GM21360 (cell line): ENCODE results near the gene GRIK1.

Experiments
- ATAC-seq: cut with Tn5 transposase; IDR thresholded peaks from one replicate; pipeline ENCODE4 v1.9.1; 2021; ENCODE audit warnings: mild to moderate bottlenecking, moderate library complexity; ENCODE audit not compliant: unreplicated experiment

Gene GRIK1

DNA sequence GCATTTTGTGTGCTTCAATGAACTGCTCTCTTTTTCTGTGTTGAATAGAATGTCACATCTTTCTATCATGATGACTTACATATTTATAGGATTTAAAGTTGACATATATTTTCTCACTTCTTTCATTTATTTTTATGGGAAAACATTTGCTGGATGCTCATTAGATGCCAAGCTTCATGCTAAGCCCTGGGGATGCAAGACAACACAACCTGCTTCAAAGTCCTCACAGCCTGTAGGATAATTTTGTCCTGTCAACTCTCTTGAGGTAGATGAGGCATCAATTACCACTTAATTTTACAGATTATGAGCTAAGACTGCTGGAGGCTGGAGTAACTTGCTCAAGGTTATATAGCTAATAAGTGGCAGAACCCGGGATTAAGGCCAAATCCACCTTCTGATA is 264.3 kb downstream of the GRIK1 start:
- ATAC-seq = no peak

DNA sequence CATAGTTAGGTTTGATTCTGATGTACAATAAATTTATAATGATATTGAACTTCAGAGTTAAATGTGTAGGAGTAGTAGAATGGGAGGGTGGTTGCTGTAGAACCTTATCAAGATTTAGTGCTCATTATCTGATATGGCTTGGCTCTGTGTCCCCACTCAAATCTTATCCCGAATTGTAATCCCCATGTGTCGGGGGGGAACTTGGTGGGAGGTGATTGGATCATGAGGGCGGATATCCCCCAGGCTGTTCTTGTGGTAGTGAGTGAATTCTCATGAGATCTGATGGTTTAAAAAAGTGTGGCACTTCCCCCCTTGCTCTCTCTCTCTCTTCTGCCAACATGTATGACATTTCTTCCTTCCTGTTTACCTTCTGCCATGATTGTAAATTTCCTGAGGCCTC is 265.5 kb downstream of the GRIK1 start:
- ATAC-seq = no peak

DNA sequence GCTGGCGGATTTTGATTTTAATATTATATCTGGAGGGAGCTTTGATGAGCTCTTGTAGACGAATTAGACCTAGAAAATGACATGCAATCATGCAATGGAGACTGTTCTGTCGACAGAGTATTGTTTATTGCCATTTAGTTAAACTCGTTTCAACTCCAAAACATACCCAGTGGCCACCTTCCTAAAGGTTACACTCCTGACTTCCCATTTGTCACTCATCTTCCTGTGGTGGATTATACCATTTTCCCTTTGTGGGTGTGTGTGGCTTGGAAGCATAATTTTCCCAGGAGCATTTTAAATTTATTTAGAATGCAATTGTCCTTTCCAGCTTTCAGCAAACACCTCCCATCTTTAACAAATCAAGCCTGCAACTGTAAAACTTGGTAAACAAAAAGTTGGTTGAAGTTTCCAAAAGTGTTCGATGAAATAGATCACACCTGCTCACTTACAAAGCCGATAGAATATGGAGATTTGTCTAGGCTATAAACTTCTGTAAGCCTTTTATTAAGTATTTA is 266.6 kb downstream of the GRIK1 start:
- no peak for ATAC-seq

DNA sequence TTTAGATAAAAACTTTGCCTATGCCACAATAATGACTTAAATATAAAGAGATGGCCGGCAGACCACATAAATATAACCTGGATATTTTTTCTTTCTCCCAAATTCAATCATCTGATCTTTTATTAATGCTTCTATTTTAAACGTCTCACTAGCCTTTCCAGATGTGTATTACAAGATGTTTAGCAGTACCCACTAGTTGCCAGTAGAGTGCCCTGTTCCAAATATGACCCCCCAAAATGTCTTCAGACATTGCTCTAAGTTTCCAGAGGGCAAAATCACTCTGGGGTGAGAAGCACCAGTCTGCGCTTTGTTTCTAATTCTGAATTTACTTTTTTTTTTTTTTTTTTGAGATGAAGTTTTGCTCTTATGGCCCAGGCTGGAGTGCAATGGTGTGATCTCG is 268.1 kb downstream of the GRIK1 start:
- no peak for ATAC-seq

DNA sequence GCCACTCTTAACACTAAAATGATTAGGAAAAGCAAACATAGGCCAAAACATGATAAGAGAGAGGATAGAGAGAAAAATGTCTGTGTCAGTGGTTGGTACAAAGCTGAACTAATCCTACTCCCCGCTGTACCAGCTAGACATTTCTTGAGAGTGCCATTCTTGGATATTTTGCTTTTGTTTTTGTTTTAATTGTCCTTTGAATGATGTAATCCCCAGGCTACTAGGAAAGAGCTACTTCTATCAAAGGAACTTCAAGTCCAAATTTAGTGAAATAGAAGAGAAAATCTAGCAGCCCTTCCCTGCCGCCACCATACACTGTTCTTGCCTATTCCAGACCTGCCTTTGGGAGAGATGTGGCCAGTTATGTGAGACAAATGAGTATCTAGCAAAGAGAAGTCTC is 269.6 kb downstream of the GRIK1 start:
- ATAC-seq = no peak

DNA sequence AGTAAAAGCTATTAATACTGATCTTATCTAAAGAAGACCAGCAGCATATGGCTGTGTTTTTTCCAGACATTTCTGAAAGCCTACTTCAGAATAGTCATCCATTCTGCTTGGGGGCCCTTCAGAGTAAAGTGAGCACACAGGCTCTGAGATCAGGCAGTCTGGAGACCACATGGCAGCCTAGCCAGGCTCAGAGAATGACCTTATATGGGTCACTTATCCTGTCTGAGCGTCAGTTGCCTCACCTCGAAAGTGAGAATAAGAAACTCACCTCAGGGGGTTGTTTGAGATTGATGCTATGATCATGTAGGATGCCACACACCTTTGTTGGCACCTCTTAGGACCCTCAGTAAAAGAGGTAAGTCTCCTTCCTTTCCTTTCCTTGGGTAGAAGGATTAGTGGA is 270.4 kb downstream of the GRIK1 start:
- peak; percentile 64 for ATAC-seq

DNA sequence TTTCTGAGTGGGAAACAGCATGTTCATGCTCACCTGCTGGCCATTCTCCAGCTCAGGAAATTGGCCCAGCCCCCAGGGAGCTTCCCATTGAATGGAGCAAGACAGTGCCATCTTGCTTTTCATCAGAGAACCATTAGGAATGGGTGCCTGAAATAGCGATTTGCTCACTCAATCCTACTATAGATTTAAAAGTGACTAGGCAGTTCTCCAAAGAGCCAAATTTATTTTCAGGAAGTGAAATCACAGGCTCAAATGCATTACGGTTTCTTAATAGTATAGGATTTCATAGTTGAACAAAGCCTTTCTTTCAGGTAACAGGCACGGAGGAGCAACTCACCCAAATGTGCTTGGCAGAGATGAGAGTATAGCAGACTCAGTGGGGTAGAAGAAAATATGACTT is 272.1 kb downstream of the GRIK1 start:
- no peak for ATAC-seq

DNA sequence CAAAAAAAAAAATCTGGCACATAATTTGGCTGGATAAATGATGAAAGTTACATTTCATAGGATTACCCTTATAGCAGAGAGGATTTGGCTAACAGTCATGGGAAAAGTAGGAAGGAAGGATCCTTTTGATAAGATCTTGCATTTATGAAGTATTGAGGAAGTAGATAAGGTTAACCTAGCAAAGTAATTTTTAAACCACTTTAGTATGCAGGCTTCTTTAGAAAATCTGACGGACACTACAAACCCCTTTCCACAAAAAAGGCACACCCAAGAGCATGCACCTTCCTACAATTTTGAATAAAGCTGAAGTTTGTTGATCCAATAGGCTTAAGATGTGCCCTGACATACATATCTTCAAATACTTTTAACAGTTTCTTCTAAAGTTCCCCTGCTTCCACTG is 275.2 kb downstream of the GRIK1 start:
- no peak for ATAC-seq

DNA sequence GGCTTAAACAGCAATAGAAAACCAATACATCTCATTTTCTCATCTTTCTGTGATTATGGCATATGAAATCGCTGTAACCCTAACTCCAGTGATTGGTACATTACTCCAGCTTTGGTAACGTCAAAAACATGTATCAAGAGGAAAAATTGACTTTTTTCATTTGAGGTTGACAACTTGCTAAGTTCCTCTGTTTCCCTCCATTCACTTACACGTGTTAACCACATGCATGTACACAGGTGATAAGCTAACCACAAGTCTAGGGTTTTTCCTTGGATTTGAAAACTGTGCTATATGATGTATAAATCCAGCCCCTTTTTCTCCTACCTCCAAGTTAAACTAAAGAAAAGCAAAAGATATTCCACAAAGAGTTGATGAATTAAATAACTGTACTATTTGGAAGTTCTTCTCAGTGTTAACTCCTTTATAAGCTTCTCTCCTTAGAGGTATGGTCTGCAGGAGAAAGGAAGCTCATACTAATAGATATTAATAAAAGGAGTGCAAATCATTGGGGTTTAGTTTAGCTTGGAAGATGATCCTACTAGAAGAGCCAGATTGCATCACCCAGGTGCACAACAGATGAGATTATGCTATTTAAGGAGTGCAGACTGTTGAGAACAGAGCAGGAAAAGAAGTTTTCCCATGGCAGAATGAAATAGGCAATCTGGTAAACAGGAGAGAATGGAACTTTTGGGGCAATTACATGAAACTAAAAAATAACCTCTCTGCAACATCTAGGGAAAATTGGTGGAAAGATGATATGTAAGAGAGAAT is 277.9 kb downstream of the GRIK1 start:
- no peak for ATAC-seq

DNA sequence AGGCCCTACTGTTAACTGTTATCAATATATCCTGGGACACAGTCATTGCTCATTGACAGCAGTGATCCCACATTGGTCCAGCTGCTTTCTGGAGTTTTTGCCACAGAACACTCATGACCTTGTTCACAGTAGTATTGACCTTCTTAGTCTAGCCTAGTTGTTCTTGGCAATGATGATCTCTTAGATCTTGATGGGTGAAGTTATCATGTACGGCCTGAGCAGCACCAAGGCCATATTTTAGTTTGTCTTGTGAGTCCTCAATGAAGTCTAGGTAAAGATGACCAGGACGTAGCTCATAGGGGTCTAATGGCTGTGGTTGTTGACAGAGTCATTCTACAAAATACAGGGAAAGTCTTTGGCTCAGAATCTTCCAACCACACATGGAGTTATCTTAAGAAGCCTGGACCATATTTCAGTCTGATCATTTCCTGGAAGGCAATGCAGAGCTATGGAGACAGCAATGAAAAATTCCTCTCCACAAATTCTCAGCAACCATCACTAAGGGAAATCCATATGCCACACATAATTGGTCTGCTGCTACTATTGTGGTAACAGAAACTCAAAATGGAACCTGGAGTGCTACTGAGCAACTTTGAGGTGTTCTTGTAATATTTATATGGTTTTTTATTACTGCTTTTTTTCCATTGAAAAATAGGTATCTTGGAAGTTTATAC is 279.6 kb downstream of the GRIK1 start:
- no peak for ATAC-seq

DNA sequence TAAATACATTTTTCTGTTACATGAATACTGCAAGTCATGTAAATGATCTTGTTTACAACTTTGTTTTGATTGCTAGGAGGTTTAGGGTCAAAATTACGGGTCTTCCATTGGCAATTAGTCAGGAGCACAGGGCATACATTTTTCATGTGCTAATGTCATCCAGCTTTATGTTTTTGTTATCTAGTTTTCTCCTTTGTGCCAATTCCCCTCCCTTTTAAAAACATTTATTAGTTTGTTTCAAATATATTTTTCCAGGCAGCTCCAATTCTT is 280.9 kb downstream of the GRIK1 start:
- ATAC-seq = no peak

DNA sequence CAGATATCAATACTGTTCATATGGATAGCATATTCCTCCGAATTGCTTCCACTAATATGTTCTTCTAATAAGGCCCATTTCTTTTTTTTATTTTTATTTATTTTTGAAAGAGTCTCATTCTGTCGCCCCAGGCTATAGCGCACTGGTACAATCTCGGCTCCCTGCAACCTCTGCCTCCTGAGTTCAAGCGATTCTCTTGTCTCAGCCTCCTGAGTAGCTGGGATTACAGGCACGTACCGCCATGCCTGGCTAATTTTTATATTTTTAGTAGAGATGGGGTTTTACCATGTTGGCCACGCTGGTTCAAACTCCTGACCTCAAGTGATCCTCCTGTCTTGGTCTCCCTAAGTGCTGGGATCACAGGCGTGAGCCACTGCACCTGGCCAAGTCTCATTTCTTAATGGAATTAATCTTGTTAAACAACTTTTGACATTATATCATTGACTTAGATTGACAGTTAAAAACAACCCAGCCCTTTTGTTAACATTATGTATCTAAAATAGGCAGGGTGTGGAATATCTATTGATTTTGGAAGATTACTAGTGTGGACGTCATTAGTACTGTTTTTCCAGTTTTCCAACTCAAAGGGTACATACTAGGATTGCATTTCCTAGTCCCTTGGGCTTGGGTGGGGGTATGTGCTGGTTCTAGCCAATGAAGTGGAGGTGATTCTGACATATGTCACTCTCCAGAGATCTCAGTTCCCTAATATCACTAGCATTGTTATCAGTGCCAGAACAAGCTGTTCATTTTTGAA is 281.4 kb downstream of the GRIK1 start:
- no peak for ATAC-seq

DNA sequence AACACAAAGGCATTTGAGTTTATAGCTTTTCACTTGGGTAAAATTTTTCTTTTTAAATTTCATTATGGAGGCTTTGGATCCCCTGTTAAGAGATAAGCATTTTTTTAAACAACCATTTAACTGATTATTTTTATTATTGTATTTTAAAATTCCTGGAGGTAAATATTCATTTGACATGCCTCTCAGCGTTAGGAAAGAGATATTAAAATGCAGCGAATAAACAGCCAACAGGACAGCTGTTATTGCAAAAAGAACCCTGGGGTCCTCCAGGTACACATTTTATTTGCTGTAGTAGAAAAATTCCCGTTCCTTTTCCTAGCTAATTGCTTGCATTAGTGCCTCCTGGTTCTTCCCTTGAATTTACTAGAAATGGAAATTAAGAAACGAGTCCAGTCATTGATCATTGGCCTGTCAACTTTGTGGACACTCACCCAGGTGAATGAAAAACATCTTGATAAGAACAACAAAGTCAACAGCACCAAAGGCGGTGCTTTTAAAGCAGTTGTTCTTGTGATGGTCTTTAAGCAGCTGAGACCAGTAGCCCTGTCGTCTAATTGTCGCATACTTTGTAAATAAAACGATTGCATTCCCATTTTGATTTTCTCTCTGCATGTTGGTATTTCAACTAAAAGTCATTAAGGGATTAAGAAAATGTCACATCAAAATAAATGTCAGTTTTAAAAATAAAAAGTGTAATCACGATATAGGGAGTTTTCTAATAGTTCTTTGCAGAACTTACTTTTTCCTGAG is 282.4 kb downstream of the GRIK1 start:
- no peak for ATAC-seq

DNA sequence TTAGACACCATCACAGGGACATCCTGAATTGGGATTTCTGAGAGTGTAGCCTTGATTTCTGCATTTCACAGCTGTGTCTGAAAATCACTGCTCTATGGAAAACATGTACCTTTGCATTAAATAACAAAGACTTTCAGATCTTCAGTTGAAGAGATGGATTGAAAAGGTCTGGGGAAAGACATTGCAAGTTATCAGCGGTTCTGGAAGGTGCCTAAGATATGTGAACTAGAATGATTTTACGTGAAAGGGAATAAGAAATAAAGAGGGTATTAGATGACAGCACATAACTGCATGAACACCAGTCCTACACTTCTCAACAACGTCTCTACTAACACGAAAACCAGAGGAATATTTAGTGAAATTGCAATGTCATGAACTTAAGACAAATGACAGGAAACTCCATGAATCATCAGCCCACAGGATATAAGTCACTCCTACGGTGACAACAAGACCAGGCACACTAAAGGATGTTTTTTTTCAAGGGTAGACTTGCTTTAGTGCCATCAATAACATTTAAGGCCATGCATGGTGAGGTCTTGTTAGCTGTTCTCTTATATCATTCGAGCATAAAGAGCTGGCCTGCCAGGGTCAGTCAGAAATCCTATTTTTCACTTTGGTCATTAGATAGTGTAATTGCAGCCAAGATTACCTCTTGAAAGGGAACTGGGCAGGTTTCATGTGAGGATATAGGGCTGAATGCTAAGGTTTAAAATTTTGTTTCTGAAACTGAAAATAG is 283.1 kb downstream of the GRIK1 start:
- ATAC-seq = no peak

DNA sequence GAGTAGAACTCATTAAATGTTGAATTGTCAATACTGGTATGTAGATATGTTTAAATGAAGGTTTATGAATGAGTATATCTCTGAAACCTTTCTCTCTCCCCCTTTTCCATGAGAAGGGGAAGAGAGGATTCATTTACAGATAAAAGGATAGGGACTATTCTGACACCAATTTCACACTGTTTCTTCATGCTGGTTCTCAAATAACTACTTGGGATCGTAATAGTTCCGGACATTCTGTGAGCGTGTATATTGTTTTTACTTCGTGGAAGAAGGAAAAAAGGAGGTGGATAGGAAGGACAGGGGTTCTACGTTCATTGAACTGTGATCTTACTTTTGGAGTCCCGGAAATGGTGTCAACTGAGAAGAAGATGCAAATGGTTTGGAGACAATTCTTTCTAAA is 284.2 kb downstream of the GRIK1 start:
- no peak for ATAC-seq

DNA sequence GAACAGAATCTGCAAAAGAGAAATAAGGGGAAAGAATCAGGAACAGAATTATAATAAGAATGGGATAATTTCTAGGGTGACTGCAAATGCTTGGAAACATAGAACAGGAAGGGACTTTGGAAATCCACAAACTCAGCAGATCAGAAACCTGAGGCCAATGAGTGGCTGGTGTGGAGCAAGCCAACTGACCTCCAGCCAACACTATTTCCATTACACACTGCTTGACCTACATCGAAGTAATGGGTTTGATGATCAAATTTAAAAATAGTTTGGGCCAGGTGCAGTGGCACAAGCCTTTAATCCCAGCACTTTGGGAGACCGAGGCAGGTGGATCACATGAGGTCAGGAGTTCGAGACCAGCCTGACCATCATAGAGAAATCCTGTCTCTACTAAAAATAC is 284.9 kb downstream of the GRIK1 start:
- no peak for ATAC-seq

DNA sequence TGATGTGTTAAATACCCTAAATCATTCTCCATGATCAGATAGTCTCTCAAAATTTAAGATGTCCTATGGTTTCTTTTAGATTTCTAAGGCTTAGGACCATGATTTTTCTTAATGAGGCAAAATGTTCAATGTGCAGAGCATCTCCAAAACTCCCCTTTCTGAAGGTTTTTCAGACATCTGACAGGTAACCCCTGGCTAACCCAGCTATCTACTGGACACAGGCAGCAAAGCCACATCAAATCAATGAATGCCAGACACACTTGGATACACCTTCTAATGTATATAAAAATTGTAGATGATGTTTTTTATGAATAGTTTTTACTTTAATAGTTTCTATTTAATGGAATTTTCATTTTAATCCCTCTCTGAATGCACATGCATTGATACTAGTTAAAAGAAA is 285.6 kb downstream of the GRIK1 start:
- no peak for ATAC-seq

DNA sequence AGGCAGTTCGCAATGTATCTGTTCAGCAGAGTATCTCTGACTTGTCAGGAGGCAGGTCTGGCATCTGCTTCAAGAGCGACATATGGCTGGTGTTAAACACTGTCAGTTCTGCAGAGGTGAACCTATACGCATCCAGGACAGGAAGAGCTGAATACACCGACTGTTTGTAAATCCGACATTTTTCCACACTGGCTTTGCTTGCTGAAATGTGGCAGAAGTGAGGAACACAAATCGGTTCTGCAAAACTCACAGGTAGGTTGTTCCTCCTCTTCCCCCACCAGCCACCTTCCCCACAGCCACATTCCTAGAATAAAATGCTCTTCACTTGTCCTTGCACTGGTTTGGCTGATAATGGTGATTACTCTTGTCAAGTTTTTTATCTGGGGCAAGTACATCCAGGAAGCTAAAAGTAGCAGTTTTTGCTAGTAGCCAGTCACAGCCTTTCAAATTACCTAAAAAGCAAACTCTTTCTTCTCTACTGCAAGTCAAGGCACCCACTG is 289.2 kb downstream of the GRIK1 start:
- no peak for ATAC-seq

DNA sequence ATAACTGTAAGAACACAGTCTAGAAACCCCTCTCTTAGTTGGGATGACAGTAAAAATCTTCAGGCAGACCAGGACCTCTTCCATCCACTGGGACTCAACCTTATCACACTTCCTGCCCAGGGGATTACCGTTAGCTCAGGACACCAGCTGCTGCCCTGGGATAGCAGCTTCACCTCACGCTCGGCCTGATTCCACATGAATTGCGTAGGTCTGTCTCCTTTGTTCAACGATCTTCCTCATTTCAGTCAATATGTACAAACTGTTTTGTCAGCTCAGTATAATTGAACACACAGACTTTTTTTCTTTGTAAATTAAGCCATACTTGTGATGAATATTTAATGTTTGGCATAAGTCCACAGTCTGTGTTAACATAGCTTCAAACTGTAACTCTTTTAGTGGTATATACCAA is 290.4 kb downstream of the GRIK1 start:
- no peak for ATAC-seq

DNA sequence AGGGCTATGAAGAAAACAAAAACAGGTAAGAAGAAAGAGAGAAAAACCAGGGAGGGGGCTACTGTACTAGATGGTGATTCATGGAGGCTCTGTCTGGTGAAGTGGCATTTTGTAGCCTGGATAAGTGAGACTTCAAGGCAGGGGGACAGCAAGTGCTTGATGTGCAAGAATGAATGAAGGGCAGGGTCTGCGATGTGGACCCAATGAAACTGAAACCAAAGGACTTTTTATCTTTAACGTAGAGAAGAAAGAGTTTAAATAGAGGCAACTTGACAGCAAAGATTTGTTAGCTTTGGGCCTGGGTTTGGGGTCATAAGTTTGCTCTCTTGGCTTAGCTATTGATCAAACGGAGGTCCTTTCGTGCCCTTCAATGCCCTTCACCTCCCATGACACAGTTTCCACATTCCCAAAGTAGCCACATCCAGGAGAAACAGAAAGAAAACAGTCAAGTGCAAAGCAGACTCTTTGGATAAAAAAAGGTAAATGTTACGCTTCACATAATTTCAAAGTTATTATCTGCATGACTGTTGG is 291.0 kb downstream of the GRIK1 start:
- no peak for ATAC-seq
